Liver (tissue), 9 donors: ENCODE results near the gene DOCK10. TPM values are rescaled to one million over a fixed set of nuclear protein-coding genes. Genes with fewer than 3 reads are reported as not detected.

ENCODE experiments used
- DNase-seq: peaks from one replicate; pipeline ENCODE4 v3.0.0-alpha.2; 2017; ENCODE audit warnings: low spot score
- H3K27ac ChIP-seq, 2 donors: one replicate each; pipeline ENCODE4 v1.7.0; 2013; ENCODE audit warnings: inconsistent platforms in 2 of 2, low read length in 2 of 2, control low read depth in 1 of 2, low read depth in 1 of 2, mild to moderate bottlenecking in 1 of 2
- H3K27me3 ChIP-seq, 4 donors: one replicate each; pipeline versions ENCODE4 v1.6.1 to v1.7.0; 2013; ENCODE audit warnings: low read length in 3 of 4, inconsistent platforms in 1 of 4, mild to moderate bottlenecking in 1 of 4, moderate library complexity in 1 of 4; ENCODE audit not compliant: control insufficient read depth in 4 of 4, insufficient read depth in 4 of 4
- H3K36me3 ChIP-seq, 4 donors: one replicate each; pipeline versions ENCODE4 v1.6.1 to v1.7.0; 2013; ENCODE audit warnings: low read length in 3 of 4, mild to moderate bottlenecking in 3 of 4, low read depth in 1 of 4, moderate library complexity in 1 of 4; ENCODE audit not compliant: control insufficient read depth in 4 of 4, insufficient read depth in 3 of 4
- H3K4me1 ChIP-seq, 4 donors: one replicate each; pipeline versions ENCODE4 v1.6.1 to v1.7.0; 2013; ENCODE audit warnings: low read length in 3 of 4, mild to moderate bottlenecking in 3 of 4, moderate library complexity in 1 of 4; ENCODE audit not compliant: control insufficient read depth in 4 of 4, insufficient read depth in 4 of 4
- H3K4me3 ChIP-seq, 3 donors: one replicate each; pipeline versions ENCODE4 v1.6.1 to v1.7.0; 2013; ENCODE audit warnings: low read length in 3 of 3, control low read depth in 1 of 3, low read depth in 1 of 3, mild to moderate bottlenecking in 1 of 3
- H3K9ac ChIP-seq, 2 donors: one replicate each; pipeline ENCODE4 v1.7.0; 2013; ENCODE audit warnings: low read length in 2 of 2, mild to moderate bottlenecking in 2 of 2, moderate library complexity in 2 of 2, control low read depth in 1 of 2, low read depth in 1 of 2
- H3K9me3 ChIP-seq, 4 donors: one replicate each; pipeline versions ENCODE4 v1.6.1 to v1.7.0; 2013; ENCODE audit warnings: low read length in 3 of 4; ENCODE audit not compliant: control insufficient read depth in 4 of 4
- EGR1 ChIP-seq, 2 donors: IDR thresholded peaks; 2 replicates each; pipeline ENCODE4 v1.6.1; 2016 to 2018; ENCODE audit warnings: antibody characterized with exemption in 2 of 2, low read depth in 2 of 2
- FOXA1 ChIP-seq: IDR thresholded peaks from 2 replicates; pipeline ENCODE4 v1.6.1; 2016; ENCODE audit warnings: antibody characterized with exemption
- FOXA2 ChIP-seq: IDR thresholded peaks from 2 replicates; pipeline ENCODE4 v1.6.1; 2016; ENCODE audit warnings: antibody characterized with exemption
- GABPA ChIP-seq, 2 donors: IDR thresholded peaks in 1 of 2; conservative IDR thresholded peaks in 1 of 2; 2 replicates each; pipeline ENCODE4 v1.6.1; 2016; ENCODE audit warnings: antibody characterized with exemption in 2 of 2, mild to moderate bottlenecking in 1 of 2, moderate library complexity in 1 of 2
- HNF4A ChIP-seq, 2 donors: conservative IDR thresholded peaks; 2 replicates each; pipeline ENCODE4 v1.6.1; 2016; ENCODE audit warnings: antibody characterized with exemption in 2 of 2, mild to moderate bottlenecking in 2 of 2
- HNF4G ChIP-seq: IDR thresholded peaks from 2 replicates; pipeline ENCODE4 v1.6.1; 2016; ENCODE audit warnings: antibody characterized with exemption
- JUND ChIP-seq, 2 donors: IDR thresholded peaks; 2 replicates each; pipeline ENCODE4 v1.6.1; 2016; ENCODE audit warnings: antibody characterized with exemption in 2 of 2
- NR2F2 ChIP-seq: IDR thresholded peaks from 2 replicates; pipeline ENCODE4 v1.6.1; 2016; ENCODE audit warnings: antibody characterized with exemption
- RAD21 ChIP-seq, 2 donors: IDR thresholded peaks; 2 replicates each; pipeline ENCODE4 v1.6.1; 2016; ENCODE audit warnings: antibody characterized with exemption in 2 of 2, mild to moderate bottlenecking in 2 of 2
- RXRA ChIP-seq, 2 donors: IDR thresholded peaks; 2 replicates each; pipeline ENCODE4 v1.6.1; 2017 to 2018; ENCODE audit warnings: antibody characterized with exemption in 2 of 2, mild to moderate bottlenecking in 1 of 2
- SP1 ChIP-seq: IDR thresholded peaks from 2 replicates; pipeline ENCODE4 v1.6.1; 2018; ENCODE audit warnings: antibody characterized with exemption, mild to moderate bottlenecking
- TAF1 ChIP-seq: conservative IDR thresholded peaks from 2 replicates; pipeline ENCODE4 v1.6.1; 2016; ENCODE audit warnings: antibody characterized with exemption, mild to moderate bottlenecking
- YY1 ChIP-seq: IDR thresholded peaks from 2 replicates; pipeline ENCODE4 v1.6.1; 2016; ENCODE audit warnings: antibody characterized with exemption, mild to moderate bottlenecking
- WGBS: extraction: QIAGEN DNeasy Blood & Tissue Kit; methylation state at CpG from one replicate; pipeline ENCODE4 v1.1.7; 2013; 5-methylcytosine and 5-hydroxymethylcytosine counted together
- polyA plus RNA-seq, 2 donors: library from polyadenylated mRNA; stranded (reverse) in 1 of 2; unstranded in 1 of 2; fragments of 200-250 nt in 1 of 2; fragments of >200 nt in 1 of 2; fragmentation: Nextera tagmentation in 1 of 2; extraction: Ambion mirVana in 1 of 2; gene quantifications; one replicate each; pipeline versions ENCODE4 v1.2.1 to v1.2.3, GENCODE V29; 2013 to 2015
- total RNA-seq, 2 donors: library from RNA; depleted of rRNA; stranded (reverse); fragments of >200 nt; gene quantifications; one replicate each; pipeline ENCODE4 v1.2.3, GENCODE V29; 2014
- TF ChIP-seq, protein P1 (sequence below): IDR thresholded peaks from 2 replicates; pipeline ENCODE4 v1.6.1; 2016; ENCODE audit warnings: antibody characterized with exemption, mild to moderate bottlenecking
- TF ChIP-seq, protein P2 (sequence below): fragments of 150-350 bp; IDR thresholded peaks from 2 replicates; pipeline ENCODE4 v1.5.1; 2017; ENCODE audit warnings: improper control_type of control experiment, low read depth, low read length; ENCODE audit not compliant: missing input control
- TF ChIP-seq, protein P3 (sequence below): IDR thresholded peaks from 2 replicates; pipeline ENCODE4 v1.6.1; 2016; ENCODE audit warnings: antibody characterized with exemption
- TF ChIP-seq, protein P4 (sequence below): IDR thresholded peaks from 2 replicates; pipeline ENCODE4 v1.6.1; 2016; ENCODE audit warnings: antibody characterized with exemption
- TF ChIP-seq, protein P5 (sequence below): IDR thresholded peaks from 2 replicates; pipeline ENCODE4 v1.6.1; 2016; ENCODE audit warnings: antibody characterized with exemption
- donor health status: healthy.
- donor health status: healthy.
- donor health status: healthy.
- donor health status: healthy.
- donor health status: healthy.

Gene DOCK10
- total and polyA plus RNA-seq, 4 donors: 1.2 to 15.3 (median 6.8) TPM

DNA sequence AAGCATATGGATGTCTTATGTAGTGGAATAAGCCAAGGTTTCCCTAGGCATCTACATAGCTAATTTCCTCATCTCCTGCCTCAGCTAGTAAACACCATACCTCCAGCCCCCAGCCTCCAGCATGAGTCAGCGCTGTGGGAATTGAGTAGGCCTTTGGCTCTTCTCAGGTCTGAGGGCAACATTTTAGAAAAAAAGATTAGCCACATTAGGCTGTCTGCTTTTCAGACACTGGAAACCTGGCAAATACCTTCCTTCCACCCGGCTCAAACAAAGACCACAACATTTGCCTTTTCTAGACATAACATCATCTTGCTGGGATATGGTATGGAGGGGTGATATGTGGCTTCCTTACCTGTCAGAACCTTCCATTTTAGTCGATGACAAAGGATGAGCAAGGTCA, 320.0 kb downstream of the DOCK10 start:
- H3K9ac ChIP-seq: no peak overlapping the region
- 87% methylated on average over 3 of the region's 3 CpGs for WGBS

DNA sequence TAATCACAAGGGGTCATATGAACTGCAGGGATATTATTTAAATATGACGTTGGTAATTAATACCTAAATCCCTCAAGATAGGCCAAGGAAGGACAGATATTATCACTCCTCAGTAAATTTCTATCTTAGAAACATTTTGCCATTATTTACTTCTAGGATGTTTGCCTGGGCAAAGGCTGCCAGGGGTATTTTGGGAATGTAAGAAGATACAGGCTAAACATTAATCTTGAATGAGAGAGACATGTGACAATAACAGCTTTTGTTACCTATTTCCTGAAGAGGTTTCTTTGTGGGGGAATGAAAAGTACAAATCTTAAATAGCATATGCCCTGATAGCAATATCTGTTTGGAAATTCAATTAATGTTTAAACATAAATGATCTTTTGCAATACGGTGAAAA, 325.3 kb downstream of the DOCK10 start:
- Histone ChIP-seq H3K4me1 (peaks cover 0 to 8% (median 0%) of the 10 kb centered on the region in 4 donors), H3K9me3 (peaks cover 0 to 1% (median 0%) of the 10 kb centered on the region in 4 donors), H3K27me3 (no peaks in the 10 kb centered on the region), H3K9ac (no peak overlapping the region), H3K36me3 (no peaks in the 10 kb centered on the region), H3K27ac (no peak overlapping the region), H3K4me3 (no peak overlapping the region)
- TF ChIP-seq, protein P1, sequence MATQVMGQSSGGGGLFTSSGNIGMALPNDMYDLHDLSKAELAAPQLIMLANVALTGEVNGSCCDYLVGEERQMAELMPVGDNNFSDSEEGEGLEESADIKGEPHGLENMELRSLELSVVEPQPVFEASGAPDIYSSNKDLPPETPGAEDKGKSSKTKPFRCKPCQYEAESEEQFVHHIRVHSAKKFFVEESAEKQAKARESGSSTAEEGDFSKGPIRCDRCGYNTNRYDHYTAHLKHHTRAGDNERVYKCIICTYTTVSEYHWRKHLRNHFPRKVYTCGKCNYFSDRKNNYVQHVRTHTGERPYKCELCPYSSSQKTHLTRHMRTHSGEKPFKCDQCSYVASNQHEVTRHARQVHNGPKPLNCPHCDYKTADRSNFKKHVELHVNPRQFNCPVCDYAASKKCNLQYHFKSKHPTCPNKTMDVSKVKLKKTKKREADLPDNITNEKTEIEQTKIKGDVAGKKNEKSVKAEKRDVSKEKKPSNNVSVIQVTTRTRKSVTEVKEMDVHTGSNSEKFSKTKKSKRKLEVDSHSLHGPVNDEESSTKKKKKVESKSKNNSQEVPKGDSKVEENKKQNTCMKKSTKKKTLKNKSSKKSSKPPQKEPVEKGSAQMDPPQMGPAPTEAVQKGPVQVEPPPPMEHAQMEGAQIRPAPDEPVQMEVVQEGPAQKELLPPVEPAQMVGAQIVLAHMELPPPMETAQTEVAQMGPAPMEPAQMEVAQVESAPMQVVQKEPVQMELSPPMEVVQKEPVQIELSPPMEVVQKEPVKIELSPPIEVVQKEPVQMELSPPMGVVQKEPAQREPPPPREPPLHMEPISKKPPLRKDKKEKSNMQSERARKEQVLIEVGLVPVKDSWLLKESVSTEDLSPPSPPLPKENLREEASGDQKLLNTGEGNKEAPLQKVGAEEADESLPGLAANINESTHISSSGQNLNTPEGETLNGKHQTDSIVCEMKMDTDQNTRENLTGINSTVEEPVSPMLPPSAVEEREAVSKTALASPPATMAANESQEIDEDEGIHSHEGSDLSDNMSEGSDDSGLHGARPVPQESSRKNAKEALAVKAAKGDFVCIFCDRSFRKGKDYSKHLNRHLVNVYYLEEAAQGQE: no peak
- TF ChIP-seq, protein P2, sequence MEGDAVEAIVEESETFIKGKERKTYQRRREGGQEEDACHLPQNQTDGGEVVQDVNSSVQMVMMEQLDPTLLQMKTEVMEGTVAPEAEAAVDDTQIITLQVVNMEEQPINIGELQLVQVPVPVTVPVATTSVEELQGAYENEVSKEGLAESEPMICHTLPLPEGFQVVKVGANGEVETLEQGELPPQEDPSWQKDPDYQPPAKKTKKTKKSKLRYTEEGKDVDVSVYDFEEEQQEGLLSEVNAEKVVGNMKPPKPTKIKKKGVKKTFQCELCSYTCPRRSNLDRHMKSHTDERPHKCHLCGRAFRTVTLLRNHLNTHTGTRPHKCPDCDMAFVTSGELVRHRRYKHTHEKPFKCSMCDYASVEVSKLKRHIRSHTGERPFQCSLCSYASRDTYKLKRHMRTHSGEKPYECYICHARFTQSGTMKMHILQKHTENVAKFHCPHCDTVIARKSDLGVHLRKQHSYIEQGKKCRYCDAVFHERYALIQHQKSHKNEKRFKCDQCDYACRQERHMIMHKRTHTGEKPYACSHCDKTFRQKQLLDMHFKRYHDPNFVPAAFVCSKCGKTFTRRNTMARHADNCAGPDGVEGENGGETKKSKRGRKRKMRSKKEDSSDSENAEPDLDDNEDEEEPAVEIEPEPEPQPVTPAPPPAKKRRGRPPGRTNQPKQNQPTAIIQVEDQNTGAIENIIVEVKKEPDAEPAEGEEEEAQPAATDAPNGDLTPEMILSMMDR: no peak
- no peak for TF ChIP-seq HNF4G
- TF ChIP-seq FOXA1: no peak
- TF ChIP-seq GABPA (IDR thresholded peaks at IDR 0.05 in 1 of 2, conservative IDR thresholded peaks at IDR 0.05 in 1 of 2): no peak
- no peak for TF ChIP-seq FOXA2
- no peak for TF ChIP-seq JUND (IDR thresholded peaks at IDR 0.05)
- TF ChIP-seq, protein P3, sequence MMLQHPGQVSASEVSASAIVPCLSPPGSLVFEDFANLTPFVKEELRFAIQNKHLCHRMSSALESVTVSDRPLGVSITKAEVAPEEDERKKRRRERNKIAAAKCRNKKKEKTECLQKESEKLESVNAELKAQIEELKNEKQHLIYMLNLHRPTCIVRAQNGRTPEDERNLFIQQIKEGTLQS: no peak
- no peak for TF ChIP-seq YY1
- no peak for TF ChIP-seq HNF4A (conservative IDR thresholded peaks at IDR 0.05)
- TF ChIP-seq, protein P4, sequence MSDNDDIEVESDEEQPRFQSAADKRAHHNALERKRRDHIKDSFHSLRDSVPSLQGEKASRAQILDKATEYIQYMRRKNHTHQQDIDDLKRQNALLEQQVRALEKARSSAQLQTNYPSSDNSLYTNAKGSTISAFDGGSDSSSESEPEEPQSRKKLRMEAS: no peak
- TF ChIP-seq TAF1: no peak
- TF ChIP-seq RAD21 (IDR thresholded peaks at IDR 0.05): no peak
- no peak for TF ChIP-seq NR2F2
- no peak for TF ChIP-seq SP1
- no peak for TF ChIP-seq RXRA (IDR thresholded peaks at IDR 0.05)
- TF ChIP-seq, protein P5, sequence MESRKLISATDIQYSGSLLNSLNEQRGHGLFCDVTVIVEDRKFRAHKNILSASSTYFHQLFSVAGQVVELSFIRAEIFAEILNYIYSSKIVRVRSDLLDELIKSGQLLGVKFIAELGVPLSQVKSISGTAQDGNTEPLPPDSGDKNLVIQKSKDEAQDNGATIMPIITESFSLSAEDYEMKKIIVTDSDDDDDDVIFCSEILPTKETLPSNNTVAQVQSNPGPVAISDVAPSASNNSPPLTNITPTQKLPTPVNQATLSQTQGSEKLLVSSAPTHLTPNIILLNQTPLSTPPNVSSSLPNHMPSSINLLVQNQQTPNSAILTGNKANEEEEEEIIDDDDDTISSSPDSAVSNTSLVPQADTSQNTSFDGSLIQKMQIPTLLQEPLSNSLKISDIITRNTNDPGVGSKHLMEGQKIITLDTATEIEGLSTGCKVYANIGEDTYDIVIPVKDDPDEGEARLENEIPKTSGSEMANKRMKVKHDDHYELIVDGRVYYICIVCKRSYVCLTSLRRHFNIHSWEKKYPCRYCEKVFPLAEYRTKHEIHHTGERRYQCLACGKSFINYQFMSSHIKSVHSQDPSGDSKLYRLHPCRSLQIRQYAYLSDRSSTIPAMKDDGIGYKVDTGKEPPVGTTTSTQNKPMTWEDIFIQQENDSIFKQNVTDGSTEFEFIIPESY: no peak
- WGBS: 61% methylated on average over 2 of the region's 2 CpGs
- no peak for DNase-seq

More for the DNA sequence above, 320.0 kb downstream of the DOCK10 start:
- no peak overlapping the region for H3K4me3 ChIP-seq
- H3K36me3 ChIP-seq: no peaks in the 10 kb centered on the region
- TF ChIP-seq, protein P3: no peak
- TF ChIP-seq EGR1 (IDR thresholded peaks at IDR 0.05; ENCODE audit: low read depth in 2 of 2) (no peak), FOXA1 (no peak), HNF4G (no peak), HNF4A (conservative IDR thresholded peaks at IDR 0.05) (no peak)
- TF ChIP-seq, protein P5: no peak
- peaks cover 0 to 4% (median 0%) of the 10 kb centered on the region in 4 donors for H3K4me1 ChIP-seq
- no peak overlapping the region for H3K27ac ChIP-seq
- no peaks in the 10 kb centered on the region for H3K27me3 ChIP-seq
- H3K9me3 ChIP-seq: peaks cover 0 to 4% (median 2%) of the 10 kb centered on the region in 4 donors
- no peak for DNase-seq
